HepG2 (cell line): Measurements from ENCODE around the gene ZNF524. TPM values are rescaled to one million over a fixed set of nuclear protein-coding genes. Genes with fewer than 3 reads are reported as not detected.

Experiments used
- IKZF4 ChIP-seq: sonication (generic); formaldehyde crosslinking; IDR thresholded peaks from 2 replicates; pipeline ENCODE4 v1.5.1; 2020; ENCODE audit warnings: borderline replicate concordance, mild to moderate bottlenecking, low read depth, missing genetic modification reagents; ENCODE audit errors: not compliant biosample characterization
- KMT2B ChIP-seq: IDR thresholded peaks from 2 replicates; pipeline ENCODE4 v1.6.1; 2016; ENCODE audit warnings: missing genetic modification reagents, missing compliant biosample characterization
- MTF2 ChIP-seq: sonication (generic); formaldehyde crosslinking; IDR thresholded peaks from 2 replicates; pipeline ENCODE4 v1.5.0; 2020; ENCODE audit warnings: missing genetic modification reagents, borderline replicate concordance
- PPARG ChIP-seq: conservative IDR thresholded peaks from 2 replicates; pipeline ENCODE4 v1.6.1; 2016; ENCODE audit warnings: missing biosample characterization, missing genetic modification reagents
- RXRA ChIP-seq: sonication (generic); formaldehyde crosslinking; IDR thresholded peaks from 2 replicates; pipeline ENCODE4 v1.5.1; 2020; ENCODE audit warnings: missing genetic modification reagents
- SIN3B ChIP-seq: fragments of 150-350 bp; IDR thresholded peaks from 2 replicates; pipeline ENCODE4 v1.6.1; 2014; ENCODE audit warnings: low read length
- SIX1 ChIP-seq: sonication (generic); formaldehyde crosslinking; IDR thresholded peaks from 2 replicates; pipeline ENCODE4 v1.4.0; 2020; ENCODE audit warnings: missing genetic modification reagents, borderline replicate concordance
- SKI ChIP-seq: fragments of 450-650 bp; IDR thresholded peaks from one replicate; pipeline ENCODE4 v1.6.1; 2018; ENCODE audit warnings: mild to moderate bottlenecking; ENCODE audit not compliant: partially characterized antibody
- SP2 ChIP-seq: sonication (generic); formaldehyde crosslinking; IDR thresholded peaks from 2 replicates; pipeline ENCODE4 v1.5.1; 2020; ENCODE audit warnings: mild to moderate bottlenecking, missing genetic modification reagents
- TRIM24 ChIP-seq: sonication (generic); formaldehyde crosslinking; IDR thresholded peaks from 2 replicates; pipeline ENCODE4 v1.8.0; 2022; ENCODE audit warnings: mild to moderate bottlenecking, missing genetic modification reagents
- ZBTB8A ChIP-seq: sonication (generic); formaldehyde crosslinking; IDR thresholded peaks from 2 replicates; pipeline ENCODE4 v1.4.0; 2020; ENCODE audit warnings: mild to moderate bottlenecking, low read depth, missing genetic modification reagents, borderline replicate concordance
- ZNF3 ChIP-seq: IDR thresholded peaks from 2 replicates; pipeline ENCODE4 v1.7.0; 2017; ENCODE audit warnings: inconsistent platforms
- polyA plus RNA-seq, 8 experiments: library from polyadenylated mRNA; depleted of rRNA in 3 of 8; stranded (reverse) in 7 of 8; unstranded in 1 of 8; fragments of >200 nt; fragmentation: Illumina TruSeq in 4 of 8; extraction: Trizol in 4 of 8; gene quantifications; 2 replicates each; pipeline versions ENCODE4 v1.2.1 to v1.2.3, GENCODE V29; 2011 to 2016; ENCODE audit warnings: low read depth in 4 of 8, missing spikeins in 1 of 8, mixed read lengths in 1 of 8; ENCODE audit not compliant: insufficient read depth in 1 of 8
- total RNA-seq, 5 experiments: library from RNA; depleted of rRNA; stranded (reverse); fragments of >200 nt; fragmentation: Illumina TruSeq; extraction: Trizol; gene quantifications; 2 replicates each; pipeline ENCODE4 v1.2.3, GENCODE V29; 2016; ENCODE audit warnings: low read depth in 1 of 5
- TF ChIP-seq, protein P1 (sequence below): sonication (generic); formaldehyde crosslinking; IDR thresholded peaks from 2 replicates; pipeline ENCODE4 v1.5.1; 2020; ENCODE audit warnings: mild to moderate bottlenecking, moderate library complexity, missing genetic modification reagents
- TF ChIP-seq, protein P2 (sequence below): sonication (generic); formaldehyde crosslinking; IDR thresholded peaks from 2 replicates; pipeline ENCODE4 v1.5.0; 2020; ENCODE audit warnings: mild to moderate bottlenecking, low read depth, missing genetic modification reagents, borderline replicate concordance
- TF ChIP-seq, protein P3 (sequence below): IDR thresholded peaks from 2 replicates; pipeline ENCODE4 v1.4.0; 2020; ENCODE audit warnings: mild to moderate bottlenecking, missing genetic modification reagents
- TF ChIP-seq, protein P4 (sequence below): sonication (generic); formaldehyde crosslinking; IDR thresholded peaks from 2 replicates; pipeline ENCODE4 v1.5.1; 2020; ENCODE audit warnings: mild to moderate bottlenecking, missing genetic modification reagents

The ZNF524 gene
- total and polyA plus RNA-seq, 2 of the 13 experiments (the other 11 are each of a cell fraction or from before 2014, with no cell fraction given) = 3.2 to 4.6 TPM

DNA sequence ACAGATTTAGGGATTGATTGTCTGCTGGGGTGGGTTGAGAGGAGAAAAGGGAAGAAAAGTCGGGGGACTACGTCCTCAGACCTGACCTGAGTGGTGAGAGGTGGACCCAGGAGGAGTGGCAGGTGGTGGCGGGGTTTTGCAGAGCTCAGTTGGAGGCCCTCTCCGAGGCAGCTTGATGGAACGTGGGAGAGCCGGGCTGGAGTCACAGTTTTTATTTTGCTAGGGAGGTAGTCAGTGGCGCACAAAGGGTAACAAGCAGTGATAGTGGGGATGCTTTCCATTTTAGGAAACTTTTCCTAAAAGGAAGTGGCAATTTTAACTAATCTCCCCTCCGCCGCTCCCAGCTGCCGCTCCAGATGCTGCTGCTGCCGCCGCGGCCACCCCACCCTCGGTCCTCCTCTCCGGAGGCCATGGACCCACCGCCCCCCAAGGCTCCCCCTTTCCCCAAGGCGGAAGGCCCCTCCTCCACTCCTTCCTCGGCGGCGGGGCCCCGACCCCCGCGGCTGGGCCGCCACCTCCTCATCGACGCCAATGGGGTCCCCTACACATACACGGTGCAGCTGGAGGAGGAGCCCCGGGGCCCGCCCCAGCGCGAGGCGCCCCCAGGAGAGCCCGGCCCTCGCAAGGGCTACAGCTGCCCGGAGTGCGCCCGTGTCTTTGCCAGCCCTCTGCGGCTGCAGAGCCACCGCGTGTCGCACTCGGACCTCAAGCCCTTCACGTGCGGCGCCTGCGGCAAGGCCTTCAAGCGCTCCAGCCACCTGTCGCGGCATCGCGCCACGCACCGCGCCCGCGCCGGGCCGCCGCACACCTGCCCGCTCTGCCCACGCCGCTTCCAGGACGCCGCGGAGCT is 42.3 kb downstream of the ZNF524 start (continued):
- TF ChIP-seq, protein P1, sequence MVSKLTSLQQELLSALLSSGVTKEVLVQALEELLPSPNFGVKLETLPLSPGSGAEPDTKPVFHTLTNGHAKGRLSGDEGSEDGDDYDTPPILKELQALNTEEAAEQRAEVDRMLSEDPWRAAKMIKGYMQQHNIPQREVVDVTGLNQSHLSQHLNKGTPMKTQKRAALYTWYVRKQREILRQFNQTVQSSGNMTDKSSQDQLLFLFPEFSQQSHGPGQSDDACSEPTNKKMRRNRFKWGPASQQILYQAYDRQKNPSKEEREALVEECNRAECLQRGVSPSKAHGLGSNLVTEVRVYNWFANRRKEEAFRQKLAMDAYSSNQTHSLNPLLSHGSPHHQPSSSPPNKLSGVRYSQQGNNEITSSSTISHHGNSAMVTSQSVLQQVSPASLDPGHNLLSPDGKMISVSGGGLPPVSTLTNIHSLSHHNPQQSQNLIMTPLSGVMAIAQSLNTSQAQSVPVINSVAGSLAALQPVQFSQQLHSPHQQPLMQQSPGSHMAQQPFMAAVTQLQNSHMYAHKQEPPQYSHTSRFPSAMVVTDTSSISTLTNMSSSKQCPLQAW (CRISPR knock-in tag) = no peak
- TF ChIP-seq, protein P2, sequence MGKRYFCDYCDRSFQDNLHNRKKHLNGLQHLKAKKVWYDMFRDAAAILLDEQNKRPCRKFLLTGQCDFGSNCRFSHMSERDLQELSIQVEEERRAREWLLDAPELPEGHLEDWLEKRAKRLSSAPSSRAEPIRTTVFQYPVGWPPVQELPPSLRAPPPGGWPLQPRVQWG = no peak
- TF ChIP-seq SP2 (no peak), IKZF4 (no peak), SKI (no peak), PPARG (CRISPR knock-in tag) (no peak), ZNF3 (CRISPR knock-in tag) (no peak), TRIM24 (CRISPR knock-in tag) (no peak), SIN3B (no peak), MTF2 (no peak), RXRA (no peak), KMT2B (CRISPR knock-in tag) (no peak), SIX1 (CRISPR knock-in tag) (no peak), ZBTB8A (CRISPR knock-in tag) (no peak)
- TF ChIP-seq, protein P3, sequence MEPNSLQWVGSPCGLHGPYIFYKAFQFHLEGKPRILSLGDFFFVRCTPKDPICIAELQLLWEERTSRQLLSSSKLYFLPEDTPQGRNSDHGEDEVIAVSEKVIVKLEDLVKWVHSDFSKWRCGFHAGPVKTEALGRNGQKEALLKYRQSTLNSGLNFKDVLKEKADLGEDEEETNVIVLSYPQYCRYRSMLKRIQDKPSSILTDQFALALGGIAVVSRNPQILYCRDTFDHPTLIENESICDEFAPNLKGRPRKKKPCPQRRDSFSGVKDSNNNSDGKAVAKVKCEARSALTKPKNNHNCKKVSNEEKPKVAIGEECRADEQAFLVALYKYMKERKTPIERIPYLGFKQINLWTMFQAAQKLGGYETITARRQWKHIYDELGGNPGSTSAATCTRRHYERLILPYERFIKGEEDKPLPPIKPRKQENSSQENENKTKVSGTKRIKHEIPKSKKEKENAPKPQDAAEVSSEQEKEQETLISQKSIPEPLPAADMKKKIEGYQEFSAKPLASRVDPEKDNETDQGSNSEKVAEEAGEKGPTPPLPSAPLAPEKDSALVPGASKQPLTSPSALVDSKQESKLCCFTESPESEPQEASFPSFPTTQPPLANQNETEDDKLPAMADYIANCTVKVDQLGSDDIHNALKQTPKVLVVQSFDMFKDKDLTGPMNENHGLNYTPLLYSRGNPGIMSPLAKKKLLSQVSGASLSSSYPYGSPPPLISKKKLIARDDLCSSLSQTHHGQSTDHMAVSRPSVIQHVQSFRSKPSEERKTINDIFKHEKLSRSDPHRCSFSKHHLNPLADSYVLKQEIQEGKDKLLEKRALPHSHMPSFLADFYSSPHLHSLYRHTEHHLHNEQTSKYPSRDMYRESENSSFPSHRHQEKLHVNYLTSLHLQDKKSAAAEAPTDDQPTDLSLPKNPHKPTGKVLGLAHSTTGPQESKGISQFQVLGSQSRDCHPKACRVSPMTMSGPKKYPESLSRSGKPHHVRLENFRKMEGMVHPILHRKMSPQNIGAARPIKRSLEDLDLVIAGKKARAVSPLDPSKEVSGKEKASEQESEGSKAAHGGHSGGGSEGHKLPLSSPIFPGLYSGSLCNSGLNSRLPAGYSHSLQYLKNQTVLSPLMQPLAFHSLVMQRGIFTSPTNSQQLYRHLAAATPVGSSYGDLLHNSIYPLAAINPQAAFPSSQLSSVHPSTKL (CRISPR knock-in tag) = no peak
- TF ChIP-seq, protein P4, sequence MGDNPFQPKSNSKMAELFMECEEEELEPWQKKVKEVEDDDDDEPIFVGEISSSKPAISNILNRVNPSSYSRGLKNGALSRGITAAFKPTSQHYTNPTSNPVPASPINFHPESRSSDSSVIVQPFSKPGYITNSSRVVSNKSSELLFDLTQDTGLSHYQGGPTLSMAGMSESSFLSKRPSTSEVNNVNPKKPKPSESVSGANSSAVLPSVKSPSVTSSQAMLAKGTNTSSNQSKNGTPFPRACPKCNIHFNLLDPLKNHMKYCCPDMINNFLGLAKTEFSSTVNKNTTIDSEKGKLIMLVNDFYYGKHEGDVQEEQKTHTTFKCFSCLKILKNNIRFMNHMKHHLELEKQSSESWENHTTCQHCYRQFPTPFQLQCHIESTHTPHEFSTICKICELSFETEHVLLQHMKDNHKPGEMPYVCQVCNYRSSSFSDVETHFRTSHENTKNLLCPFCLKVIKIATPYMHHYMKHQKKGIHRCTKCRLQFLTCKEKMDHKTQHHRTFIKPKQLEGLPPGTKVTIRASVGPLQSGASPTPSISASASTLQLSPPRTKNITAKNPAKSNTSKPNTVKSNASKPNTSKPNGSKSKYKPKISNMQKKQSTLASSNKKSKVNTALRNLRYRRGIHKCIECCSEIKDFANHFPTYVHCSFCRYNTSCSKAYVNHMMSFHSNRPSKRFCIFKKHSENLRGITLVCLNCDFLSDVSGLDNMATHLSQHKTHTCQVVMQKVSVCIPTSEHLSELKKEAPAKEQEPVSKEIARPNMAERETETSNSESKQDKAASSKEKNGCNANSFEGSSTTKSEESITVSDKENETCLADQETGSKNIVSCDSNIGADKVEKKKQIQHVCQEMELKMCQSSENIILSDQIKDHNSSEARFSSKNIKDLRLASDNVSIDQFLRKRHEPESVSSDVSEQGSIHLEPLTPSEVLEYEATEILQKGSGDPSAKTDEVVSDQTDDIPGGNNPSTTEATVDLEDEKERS (CRISPR knock-in tag) = no peak
